GM18519 (cell line): Measurements from ENCODE around the gene FAM53A.
"Not testable (repeated sequence)": the region's sequence is repeated elsewhere in the genome, so short reads cannot be mapped to it uniquely, and the experiment has no call there.

Experiments
- ATAC-seq: cut with Tn5 transposase; IDR thresholded peaks from one replicate; pipeline ENCODE4 v1.9.1; 2021; ENCODE audit warnings: mild to moderate bottlenecking, moderate library complexity; ENCODE audit not compliant: unreplicated experiment, low FRiP score

Gene FAM53A

DNA sequence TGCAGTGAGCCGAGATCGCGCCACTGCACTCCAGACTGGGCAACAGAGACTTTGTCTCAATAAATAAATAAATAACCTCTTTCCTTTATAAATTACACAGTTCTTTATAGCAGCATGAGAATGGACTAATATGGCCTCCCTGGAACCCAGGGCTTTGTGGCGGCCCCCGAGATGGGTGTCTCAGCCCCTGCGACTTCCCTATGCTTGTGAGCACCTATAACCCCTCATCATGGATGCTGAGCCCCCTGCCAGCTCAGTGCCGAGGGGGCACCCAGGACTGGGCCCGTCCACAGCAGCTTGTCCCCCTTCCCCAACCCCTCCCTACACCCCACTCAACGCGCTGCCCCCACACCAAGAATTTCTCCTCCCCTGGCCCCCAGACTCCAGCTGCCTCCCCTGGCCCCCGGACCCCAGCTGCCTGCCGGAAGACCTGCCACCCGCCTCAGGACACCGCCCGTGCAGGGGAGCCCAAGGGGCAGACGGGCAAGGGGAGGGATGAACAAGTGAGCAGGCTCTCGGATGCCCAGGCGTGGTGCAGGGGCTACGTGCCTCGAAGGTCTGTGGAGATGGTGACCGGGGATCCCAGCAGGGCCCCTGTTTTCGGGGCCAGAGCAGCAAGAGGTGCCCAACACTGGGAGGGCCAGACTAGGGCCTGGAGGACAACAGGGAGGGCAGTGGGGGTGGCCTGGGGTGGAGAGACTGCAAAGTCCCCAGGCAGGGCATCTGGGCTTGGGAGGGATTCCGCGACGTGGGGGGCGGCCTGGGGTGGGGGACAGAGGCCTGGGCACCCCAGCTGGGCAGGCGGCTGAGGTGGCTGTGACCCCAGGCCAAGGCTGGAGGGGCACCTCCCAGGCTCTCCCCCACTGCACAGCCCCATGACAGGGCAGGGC, 74.0 kb downstream of the FAM53A start:
- no peak for ATAC-seq

DNA sequence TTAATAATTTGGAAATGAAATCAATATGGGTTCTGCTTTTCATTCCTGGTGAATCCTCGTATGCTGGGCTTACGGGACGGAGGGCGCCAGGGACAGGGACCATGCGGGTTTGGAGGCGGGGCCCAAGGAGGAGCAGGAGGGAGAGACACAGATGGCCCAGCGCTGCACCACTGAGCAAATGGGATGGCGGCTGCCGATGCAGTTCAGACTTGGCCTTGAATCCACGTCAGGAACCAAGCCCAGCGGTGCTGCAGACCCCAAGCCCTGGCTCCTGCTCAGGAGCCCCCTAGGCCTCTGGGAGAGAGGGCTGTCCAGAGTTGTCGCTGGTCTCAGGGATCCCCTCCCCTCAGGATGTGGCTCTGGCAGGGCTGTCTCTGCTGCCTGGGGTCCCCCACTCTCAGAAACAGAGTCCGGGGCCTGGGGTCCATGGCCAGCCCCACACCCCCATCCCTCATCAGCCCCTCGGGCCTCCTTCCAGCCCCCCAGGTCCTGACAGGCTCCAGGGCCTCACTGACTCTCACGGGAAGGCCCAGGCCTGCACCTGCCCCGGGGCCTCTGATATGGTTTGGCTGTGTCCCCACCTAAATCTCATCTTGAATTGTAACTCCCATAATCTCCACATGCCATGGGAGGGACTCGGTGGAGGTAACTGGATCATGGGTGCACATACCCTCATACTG, 75.2 kb downstream of the FAM53A start:
- ATAC-seq, result no peak

DNA sequence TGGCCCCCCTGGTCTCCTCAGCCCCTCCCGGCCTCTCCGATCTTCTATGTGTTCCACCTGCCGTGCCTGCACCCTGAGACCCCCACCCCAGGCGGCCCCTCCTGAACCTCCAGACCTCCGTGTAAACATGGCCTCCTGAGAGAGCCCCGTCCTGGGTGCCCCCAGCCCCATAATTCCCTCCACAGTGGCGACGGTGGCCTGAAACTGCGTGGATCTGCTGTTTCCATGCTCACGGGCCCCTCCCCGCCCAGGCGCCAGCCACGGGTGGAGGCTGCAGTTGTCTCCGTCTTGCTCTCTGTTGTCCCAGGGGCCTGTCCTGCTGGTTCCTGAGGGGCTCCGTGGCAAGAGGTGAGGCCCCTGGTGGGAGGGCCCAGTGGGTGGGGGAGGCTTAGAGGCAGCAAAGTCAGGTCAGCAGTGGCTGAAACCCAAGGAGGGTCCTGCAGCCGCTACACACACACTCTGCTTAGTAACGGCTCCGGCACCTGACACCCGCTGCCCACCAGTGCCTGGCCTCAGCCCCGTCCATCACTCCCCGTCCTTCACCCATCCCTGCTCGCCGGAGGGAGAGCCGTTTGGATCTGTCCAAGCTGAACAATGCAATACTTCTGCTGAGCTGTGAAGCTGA, 75.8 kb downstream of the FAM53A start:
- no peak for ATAC-seq

DNA sequence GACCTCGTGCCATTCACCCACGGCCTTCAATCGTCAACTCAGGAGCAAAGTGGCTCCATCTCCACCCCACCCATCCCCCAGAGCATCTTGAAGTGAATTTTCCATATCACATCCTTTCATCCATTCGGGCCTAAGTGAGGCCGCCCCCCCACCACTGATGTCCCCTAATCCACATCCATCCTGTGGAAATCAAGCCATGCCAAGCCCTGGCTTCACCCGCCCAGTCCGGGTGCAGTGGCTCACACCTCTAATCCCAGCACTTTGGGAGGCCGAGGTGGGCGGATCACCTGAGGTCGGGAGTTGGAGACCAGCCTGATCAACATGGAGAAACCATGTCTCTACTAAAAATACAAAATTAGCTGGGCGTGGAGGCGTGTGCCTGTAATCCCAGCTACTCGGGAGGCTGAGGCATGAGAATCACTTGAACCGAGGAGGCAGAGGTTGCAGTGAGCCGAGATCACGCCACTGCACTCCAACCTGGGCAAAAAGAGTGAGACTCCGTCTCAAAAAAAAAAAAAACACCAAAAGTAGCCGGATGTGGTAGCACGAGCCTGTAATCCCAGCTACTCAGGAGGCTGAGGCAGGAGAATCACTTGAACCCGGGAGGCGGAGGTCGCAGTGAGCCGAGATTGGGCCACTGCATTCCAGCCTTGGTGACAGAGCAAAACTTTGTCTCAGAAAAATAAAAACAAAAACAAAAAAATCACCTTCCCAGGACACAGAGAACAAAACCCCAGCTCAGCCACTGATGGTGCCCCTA, 76.5 kb downstream of the FAM53A start:
- ATAC-seq, result not testable (repeated sequence)

DNA sequence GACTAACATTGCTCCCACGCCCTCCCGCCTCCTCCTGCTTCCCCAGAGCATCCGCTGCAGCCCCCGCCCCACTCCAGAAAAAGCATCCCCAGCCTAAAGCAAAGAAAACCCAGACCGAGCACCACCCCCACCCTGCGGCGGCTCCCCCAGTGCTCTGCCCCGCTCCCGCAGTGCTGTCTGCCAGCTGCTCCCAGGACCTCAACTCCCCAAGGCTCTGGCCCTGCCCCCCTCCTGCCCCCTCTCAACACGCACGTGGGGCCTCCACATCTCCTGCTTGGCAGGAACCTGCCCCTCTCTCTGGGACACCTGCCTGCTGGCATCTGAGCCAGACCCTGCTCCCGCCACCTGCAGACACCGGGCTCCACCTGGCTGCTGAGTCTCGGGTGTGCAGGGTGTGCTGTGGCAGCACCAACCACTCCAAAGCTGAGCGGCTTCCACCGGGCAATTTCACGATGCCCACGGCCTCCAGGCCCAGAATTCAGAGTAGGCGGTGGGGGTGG, 79.4 kb downstream of the FAM53A start:
- ATAC-seq, result no peak

DNA sequence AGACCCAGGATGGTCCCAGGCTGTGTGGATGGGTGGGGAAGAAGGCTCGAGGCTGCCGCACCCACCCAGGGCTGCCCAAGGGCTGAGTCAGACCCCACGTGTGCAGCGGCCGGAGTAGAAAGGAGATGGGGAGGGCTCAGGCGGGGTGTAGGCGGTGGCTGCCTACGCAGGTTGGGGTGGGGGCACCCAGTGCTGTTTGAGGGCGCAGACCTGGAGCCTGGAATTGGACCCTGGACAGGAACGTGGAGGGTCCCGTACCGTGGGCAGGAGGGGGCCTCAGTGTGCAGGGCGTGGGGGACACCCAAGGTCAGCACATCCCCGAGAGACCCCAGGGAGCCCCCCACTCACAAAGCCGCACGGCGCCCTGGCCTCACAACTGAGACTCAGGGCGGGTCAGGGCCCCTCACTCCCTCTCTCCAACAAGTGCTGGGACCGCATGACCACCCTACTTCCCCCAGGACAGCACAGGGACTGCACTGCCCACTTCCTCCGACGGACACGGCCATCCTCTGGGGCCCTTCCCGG, 79.9 kb downstream of the FAM53A start:
- no peak for ATAC-seq

DNA sequence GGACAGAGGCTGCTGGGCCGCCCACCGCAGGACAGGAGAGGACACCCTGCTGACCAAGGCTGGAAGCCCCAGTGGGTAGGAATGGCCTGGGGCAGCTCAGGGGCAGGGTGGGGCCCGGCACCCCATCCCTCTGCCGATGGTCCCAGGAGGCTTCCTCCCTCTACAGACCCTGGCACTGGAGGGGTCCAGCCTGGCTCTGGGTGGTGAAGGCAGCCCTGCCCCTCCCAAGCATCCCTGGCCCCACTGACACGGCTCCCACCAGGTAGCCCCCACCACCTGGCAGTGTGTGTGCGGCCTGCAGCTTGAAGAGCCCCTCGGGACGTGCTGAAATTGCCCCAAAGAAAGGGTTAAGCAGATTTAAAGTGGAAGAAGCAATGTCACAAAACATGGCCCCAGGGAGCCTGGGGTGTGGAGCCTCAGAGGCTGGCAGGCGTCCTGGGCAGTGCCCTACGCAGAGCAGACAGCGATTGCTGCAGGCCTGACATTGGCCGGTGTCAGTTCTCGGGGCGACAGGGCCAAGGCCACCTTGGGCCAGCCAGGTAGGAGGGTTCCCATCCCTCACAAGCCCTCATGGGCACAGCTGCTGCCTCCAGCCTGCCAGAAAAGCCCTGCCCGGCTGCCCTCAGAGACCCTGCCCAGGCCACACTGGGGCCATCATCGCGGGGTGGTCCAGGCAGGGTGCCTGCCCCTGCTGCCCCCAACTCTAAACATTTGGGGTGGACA, 80.5 kb downstream of the FAM53A start:
- no peak for ATAC-seq

DNA sequence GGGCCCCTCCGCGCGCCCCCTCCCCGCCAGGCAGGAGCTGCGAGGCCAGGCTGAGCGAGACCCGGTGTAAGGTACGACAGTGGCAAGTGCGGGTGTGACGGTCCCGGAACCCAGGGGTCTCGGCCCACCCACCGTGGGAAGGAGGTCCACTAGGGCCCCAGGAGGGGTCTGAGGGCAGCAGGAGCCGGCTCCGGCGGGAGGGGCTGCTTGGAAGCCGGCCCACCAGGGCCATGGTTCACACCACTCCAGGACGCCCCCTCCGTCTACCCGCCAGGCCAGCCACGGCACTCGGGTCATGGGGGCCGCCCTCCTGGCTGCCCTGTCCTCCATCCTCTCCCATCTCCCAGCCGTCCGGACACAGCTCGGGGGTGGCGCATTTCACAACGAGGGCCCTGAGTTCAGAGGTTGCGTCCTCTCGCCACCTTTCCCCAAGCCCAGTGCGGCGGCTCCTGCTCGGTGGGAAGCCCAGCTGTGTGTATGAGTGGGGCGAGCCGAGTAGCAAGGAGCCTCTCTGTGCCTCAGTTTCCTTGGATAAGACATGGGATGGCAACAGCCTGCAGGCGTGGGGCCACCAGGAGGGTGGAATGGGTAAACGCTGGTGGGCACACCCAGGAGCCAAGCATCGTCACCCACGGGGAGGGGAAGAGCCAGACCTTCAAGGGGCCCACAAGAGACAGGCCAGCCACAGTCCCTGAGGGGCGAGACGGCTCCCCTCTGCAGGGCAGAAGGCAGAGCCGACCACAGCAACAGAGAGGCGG, 81.3 kb downstream of the FAM53A start:
- ATAC-seq, result no peak

DNA sequence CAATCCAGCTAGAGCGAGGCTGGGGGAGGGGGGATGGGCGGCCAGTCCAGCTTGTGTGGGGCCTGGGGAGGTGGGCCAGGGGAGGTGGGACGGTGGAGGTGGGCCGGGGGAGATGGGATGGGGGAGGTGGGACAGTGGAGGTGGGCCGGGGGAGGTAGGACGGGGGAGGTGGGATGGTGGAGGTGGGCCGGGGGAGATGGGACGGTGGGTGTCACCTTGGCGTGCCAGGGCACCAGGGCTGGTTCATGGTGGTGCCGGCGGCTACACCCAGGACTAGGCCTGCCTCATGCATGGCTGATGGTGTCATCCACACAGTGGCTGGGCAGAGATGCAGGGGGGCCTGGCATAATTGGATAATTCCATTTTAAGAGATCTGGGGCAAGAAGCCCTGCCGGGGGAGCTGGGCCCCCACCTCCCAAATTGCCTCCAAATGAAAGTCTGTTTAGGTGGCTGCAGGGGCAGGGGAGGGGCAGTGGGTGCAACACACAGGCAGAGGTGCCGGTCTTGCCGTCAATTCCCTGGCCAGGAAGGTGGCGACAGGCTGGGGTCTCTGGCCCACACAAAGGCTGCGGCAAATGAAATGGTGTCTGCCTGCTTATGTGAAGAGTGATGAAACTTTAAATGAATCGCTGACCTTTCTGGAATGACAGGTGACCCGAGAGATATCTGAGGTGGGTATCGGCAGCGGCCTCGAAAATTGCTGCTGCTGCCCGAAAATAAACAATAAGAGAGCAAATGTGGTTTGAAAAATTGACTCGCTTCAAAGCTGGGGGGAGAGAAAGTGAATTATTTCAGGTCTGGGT, 82.1 kb downstream of the FAM53A start:
- ATAC-seq, result no peak

DNA sequence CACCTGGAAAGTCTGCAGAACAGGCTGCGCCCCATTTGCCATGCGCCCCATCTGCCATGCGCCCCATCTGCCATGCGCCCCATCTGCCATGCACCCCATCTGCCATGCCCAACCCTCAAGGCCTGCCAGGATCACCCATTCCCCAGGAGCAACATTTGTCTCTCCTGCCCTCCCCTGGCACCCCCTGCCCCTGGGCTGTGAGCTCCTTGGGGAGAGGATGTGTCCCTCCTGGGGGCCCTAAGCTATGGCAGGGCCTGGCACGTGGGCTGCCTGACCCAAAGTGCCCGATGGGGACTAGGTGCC, 82.6 kb downstream of the FAM53A start:
- ATAC-seq, result no peak

DNA sequence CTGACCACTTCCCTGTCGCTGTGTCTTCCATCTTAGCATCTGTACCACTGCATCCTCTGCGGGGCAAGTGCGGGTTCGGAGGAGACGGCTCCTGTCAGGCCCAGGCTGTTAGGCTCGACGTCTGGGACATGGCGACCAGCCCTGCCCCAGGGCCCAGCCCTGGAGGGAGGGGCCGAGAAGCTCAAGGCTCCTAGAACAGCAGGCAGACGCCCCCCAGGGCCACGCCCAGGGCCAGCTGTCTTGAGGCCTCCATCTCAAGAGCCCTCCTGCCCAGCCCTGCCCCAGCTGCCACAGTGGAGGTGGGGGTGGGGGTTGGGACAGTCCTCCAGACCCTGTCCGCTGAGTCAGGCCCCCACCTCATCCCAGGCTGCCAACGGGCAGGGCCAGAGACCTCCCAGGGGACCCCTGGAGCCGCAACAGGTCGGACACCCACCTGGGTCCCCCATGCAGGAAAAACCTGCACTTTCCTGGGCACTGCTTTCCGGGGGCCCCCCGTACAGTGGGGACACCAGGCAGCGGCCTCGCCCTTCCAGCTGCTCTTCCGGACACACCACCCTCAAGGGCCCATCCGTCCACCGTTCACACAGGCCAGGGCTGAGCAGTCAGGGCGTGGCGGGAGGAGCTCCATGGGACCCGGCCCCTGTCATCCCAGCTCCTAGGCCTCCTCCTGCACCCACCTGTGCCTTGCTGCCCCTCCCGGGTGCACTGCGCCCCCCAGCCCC, 83.1 kb downstream of the FAM53A start:
- ATAC-seq, result no peak

DNA sequence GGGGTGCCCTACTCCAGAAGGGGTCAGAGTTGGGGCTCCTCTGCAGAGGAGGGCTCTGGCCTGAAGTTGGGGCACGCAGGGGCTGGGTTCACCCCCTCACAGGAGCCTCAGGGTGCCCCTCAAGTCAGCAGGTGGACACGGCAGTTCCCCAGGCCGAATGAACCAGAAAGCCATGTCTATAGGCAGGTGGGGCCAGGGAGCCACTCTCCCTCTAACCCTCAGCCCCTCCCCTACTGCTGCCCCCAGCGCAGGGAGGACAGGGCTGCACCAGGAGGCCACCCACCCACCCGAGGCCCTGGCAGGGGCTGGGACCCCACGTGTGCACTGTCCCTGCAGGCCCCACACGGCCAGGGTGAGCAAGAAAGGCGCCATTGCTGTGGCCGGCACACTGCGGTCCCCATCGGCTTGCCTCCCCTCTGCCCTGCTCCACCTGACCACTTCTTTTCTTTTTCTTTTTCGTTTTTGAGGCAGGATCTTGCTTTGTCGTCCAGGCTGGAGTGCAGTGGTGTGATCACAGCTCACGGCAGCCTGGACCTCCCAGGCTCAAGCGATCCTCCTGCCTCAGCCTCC, 83.8 kb downstream of the FAM53A start:
- no peak for ATAC-seq

DNA sequence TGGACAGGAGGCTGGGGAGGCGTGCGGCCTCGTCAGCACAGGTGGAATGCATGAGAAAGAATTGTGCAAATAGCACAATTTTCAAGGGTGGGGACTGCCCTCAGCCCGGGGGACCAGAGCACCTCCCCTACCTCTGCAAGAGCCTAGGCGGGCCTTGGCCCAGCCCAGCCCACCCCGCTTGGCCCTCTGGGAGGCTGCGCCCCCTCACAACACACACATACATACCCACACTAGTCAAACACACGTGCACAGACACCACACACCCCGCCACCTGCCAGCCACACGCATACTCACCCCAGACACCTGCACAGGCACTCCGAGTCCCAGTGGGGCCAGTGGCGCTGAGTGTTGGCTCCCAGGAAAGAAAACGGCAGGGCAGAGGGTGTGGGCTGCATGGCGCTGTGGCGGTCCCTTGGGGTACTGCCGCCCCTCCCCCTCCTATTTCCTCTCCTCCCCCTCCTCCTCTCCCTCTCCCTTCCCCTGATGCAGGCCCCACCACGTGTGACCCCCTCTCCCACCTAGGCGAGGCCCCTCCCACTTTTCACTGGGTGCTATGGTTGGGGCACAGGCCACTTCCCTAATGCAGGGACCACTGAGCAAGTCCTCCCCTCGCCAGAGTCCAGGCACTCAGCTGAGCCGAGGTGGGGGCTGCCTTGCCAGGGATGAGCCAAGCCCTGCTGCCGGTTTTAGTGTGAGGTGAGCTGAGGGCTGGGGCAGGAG, 84.5 kb downstream of the FAM53A start:
- ATAC-seq, result no peak

DNA sequence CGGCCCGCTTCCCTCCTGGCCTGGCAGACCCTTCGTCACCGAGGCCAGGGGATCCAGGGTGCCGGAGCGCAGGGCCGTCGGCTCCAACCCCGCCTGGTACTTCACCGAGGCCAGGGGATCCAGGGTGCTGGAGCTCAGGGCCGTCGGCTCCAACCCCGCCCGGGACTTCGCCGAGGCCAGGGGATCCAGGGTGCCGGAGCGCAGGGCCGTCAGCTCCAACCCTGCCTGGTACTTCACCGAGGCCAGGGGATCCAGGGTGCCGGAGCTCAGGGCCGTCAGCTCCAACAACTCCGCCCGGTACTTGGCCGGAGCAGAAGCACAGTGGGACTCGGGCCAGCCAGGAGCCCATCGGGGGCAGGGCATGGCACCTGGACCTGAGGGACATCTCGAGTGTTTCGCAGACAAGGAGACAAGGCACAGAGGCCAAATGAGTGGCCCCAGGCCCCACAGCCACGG, 85.1 kb downstream of the FAM53A start:
- ATAC-seq, result no peak

DNA sequence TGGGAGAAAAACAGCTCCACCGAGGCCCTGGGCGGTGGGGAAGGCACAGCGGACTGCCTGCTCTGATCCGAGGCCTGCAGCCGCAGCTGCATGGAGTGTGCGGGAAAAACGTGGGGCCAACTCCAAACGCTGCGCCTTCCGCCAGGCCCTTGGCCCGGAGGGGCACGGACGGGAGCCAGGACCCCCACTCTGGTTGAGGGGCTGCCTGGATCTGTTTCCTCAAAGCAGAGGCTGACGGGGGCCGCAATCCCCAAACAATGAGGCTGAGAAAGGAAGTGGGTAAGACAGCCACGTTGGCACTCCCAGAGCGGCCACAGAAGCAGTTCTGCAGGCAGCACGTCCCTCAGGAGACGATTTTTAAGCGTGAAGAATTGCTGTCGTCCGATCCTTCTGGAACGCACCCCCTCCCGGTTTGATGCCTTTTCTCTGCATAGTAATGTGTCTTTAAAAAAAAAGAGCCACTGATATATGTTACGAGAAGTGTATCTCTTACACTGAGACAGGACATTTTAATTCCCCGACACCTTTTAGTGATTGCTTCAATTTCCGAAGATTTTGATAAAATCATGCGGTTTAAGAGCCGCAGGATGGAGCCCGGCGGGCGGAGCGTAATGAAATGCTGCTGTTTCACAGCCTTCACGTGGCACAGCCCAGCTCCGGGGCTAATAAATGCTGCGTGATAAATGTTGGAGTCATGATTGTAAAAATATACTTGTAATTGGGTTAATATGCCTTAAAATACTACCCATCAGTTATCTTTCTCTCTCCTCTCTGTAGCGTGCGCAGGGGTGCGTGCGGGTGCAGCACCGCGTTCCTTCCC, 85.7 kb downstream of the FAM53A start:
- no peak for ATAC-seq
